ENCODE measurements around the gene RCAN1.

DNA sequence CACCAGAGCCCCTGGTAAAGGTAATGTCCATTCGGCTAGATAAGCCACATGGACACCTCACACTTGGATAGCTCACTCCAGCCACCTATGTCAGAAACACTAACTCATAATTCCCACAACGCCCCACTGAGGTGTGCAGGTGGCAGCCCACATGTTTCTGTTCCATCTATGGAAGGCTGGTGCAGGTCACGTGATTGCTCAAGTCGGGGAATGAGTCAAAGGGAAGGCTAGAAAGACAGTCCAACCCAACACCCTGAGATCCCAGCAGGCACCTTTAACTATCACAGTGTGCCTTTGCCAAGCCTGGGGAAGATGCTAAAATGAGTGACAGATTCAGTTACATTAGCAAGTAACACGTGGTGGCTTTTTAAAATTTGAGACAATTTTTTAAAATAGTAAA, 57.7 kb downstream of the RCAN1 start:
- TF ChIP-seq POLR2AphosphoS5 (IDR thresholded peaks at IDR 0.05; ENCODE audit: low read depth, low read length) (no peak), TAF1 (IDR thresholded peaks at IDR 0.05; ENCODE audit: borderline replicate concordance, insufficient read depth, low read length) (no peak)
- TF ChIP-seq, protein P1, sequence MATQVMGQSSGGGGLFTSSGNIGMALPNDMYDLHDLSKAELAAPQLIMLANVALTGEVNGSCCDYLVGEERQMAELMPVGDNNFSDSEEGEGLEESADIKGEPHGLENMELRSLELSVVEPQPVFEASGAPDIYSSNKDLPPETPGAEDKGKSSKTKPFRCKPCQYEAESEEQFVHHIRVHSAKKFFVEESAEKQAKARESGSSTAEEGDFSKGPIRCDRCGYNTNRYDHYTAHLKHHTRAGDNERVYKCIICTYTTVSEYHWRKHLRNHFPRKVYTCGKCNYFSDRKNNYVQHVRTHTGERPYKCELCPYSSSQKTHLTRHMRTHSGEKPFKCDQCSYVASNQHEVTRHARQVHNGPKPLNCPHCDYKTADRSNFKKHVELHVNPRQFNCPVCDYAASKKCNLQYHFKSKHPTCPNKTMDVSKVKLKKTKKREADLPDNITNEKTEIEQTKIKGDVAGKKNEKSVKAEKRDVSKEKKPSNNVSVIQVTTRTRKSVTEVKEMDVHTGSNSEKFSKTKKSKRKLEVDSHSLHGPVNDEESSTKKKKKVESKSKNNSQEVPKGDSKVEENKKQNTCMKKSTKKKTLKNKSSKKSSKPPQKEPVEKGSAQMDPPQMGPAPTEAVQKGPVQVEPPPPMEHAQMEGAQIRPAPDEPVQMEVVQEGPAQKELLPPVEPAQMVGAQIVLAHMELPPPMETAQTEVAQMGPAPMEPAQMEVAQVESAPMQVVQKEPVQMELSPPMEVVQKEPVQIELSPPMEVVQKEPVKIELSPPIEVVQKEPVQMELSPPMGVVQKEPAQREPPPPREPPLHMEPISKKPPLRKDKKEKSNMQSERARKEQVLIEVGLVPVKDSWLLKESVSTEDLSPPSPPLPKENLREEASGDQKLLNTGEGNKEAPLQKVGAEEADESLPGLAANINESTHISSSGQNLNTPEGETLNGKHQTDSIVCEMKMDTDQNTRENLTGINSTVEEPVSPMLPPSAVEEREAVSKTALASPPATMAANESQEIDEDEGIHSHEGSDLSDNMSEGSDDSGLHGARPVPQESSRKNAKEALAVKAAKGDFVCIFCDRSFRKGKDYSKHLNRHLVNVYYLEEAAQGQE (IDR thresholded peaks at IDR 0.05; ENCODE audit: insufficient read depth in 1 of 2, low read depth in 2 of 2, low read length in 2 of 2) = no peak
